Panc1 (cell line): ENCODE results near the gene TRIM56. TPM values are rescaled to one million over a fixed set of nuclear protein-coding genes. Genes with fewer than 3 reads are reported as not detected.

Experiments
- ATAC-seq: fragments of 200-7000 bp; cut with Tn5 transposase; 2 replicates; pipeline ENCODE4 v1.9.1; 2020; ENCODE audit warnings: mild to moderate bottlenecking, moderate library complexity
- BruUV-seq: library from RNA; stranded (reverse); fragments of 400-500 nt; replicated peaks from 2 replicates; lab custom pipeline; 2021; lab: Mats Ljungman, UMichigan
- CTCF ChIA-PET: fragments of 300-600 bp; sonication (Branson Sonifier 250); formaldehyde crosslinking; loops from one replicate; lab custom pipeline; 2022; ENCODE audit warnings: antibody characterized with exemption; lab: Charles Lee
- POLR2A ChIA-PET: fragments of 300-600 bp; sonication (Branson Sonifier 250); formaldehyde crosslinking; loops from one replicate; lab custom pipeline; 2022; ENCODE audit warnings: antibody characterized with exemption; lab: Charles Lee
- DNase-seq: peaks from one replicate; pipeline ENCODE4 v3.0.0-alpha.2; 2010; ENCODE audit warnings: low read depth, low spot score
- H3K27ac ChIP-seq: 2 replicates; pipeline ENCODE4 v1.5.1; 2011; ENCODE audit warnings: mild to moderate bottlenecking, low read length, inconsistent platforms
- H3K27me3 ChIP-seq: fragments of 200-500 bp; sonication (Bioruptor generic); 2 replicates; pipeline ENCODE4 v1.6.0; 2014; ENCODE audit warnings: low read length, inconsistent platforms; ENCODE audit not compliant: control insufficient read depth, insufficient read depth
- H3K36me3 ChIP-seq: fragments of 200-500 bp; sonication (Bioruptor generic); 2 replicates; pipeline ENCODE4 v1.5.1; 2014; ENCODE audit warnings: inconsistent platforms, mild to moderate bottlenecking, low read length, moderate library complexity; ENCODE audit not compliant: control insufficient read depth, insufficient read depth
- H3K4me1 ChIP-seq: 2 replicates; pipeline ENCODE4 v1.5.1; 2011; ENCODE audit warnings: inconsistent platforms, mild to moderate bottlenecking, low read length, moderate library complexity; ENCODE audit not compliant: control insufficient read depth, insufficient read depth
- H3K4me3 ChIP-seq, 2 experiments: 2 replicates each; pipeline ENCODE4 v1.5.1; 2011 to 2012; ENCODE audit warnings: low read depth in 2 of 2, low read length in 2 of 2, mild to moderate bottlenecking in 2 of 2, inconsistent platforms in 1 of 2, moderate library complexity in 1 of 2
- H3K9me3 ChIP-seq: fragments of 200-500 bp; sonication (Bioruptor generic); 2 replicates; pipeline ENCODE4 v1.5.1; 2014; ENCODE audit warnings: low read depth, mild to moderate bottlenecking, inconsistent platforms, low read length, moderate library complexity; ENCODE audit not compliant: control insufficient read depth, insufficient read depth
- POLR2AphosphoS5 ChIP-seq: IDR thresholded peaks from 2 replicates; pipeline ENCODE4 v1.6.1; 2012; ENCODE audit warnings: mild to moderate bottlenecking, low read depth, low read length, moderate library complexity
- SIN3A ChIP-seq: IDR thresholded peaks from 2 replicates; pipeline ENCODE4 v1.6.1; 2012; ENCODE audit warnings: low read depth, mild to moderate bottlenecking, low read length, moderate library complexity, borderline replicate concordance; ENCODE audit not compliant: insufficient read depth
- TCF7L2 ChIP-seq: IDR thresholded peaks from 2 replicates; pipeline ENCODE4 v1.6.1; 2011; ENCODE audit warnings: mild to moderate bottlenecking, low read depth, low read length, inconsistent platforms
- in situ Hi-C: cut with HindIII; loops from 2 replicates; pipeline ENCODE4 v1.10.0; 2016; ENCODE audit warnings: low sequenced_read_pairs, low pct_unique_long_range_greater_than_20kb
- intact Hi-C: fragments of 100-400 bp; cut with micrococcal nuclease; formaldehyde crosslinking; loops from one replicate; pipeline ENCODE4 v1.10.0; 2022; ENCODE audit not compliant: unreplicated experiment
- total RNA-seq: library from RNA; stranded (reverse); gene quantifications from one replicate; pipeline ENCODE4 v1.2.1, GENCODE V29; 2021; ENCODE audit not compliant: unreplicated experiment
- TF ChIP-seq, protein P1 (sequence below), 2 experiments: IDR thresholded peaks; 2 replicates each; pipeline ENCODE4 v1.6.1; 2011 to 2012; ENCODE audit warnings: low read depth in 2 of 2, control low read depth in 1 of 2, low read length in 1 of 2, mild to moderate bottlenecking in 1 of 2, moderate library complexity in 1 of 2; ENCODE audit not compliant: insufficient read depth in 1 of 2
- TF ChIP-seq, protein P2 (sequence below): fragments of 450-650 bp; IDR thresholded peaks from 2 replicates; pipeline ENCODE4 v1.5.1; 2017; ENCODE audit warnings: mild to moderate bottlenecking

The TRIM56 gene
- total RNA-seq, 1 experiment from 2014 or later, result 37.4 TPM

DNA sequence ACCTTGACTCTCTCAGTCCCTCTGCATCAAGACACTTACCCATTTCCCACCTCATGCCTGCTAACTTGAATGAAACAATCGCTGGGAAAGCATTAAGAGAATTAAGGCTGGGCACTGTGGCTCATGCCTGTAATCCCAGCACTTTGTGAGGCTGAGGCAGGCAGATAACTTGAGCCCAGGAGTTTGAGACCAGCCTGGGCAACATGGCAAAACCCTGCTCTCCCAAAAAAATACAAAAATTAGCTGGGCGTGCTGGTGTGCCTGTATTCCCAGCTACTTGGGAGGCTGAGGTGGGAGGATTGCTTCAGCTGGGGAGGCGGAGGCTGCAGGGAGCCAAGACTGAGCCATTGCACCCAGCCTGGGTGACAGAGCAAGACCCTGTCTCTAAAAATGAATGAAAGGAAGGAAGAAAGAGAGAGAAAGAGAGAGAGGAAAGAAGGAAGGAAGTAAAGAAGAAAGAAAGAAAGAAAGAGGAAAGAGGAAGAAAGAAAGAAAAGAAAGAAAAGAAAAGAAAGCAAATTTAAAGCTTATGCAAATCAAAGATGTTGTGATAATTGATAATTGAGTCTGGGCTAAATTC, 42.3 kb downstream of the TRIM56 start:
- no TSS peak for BruUV-seq
- TF ChIP-seq POLR2AphosphoS5 (no peak), SIN3A (no peak), TCF7L2 (no peak)
- TF ChIP-seq, protein P1, sequence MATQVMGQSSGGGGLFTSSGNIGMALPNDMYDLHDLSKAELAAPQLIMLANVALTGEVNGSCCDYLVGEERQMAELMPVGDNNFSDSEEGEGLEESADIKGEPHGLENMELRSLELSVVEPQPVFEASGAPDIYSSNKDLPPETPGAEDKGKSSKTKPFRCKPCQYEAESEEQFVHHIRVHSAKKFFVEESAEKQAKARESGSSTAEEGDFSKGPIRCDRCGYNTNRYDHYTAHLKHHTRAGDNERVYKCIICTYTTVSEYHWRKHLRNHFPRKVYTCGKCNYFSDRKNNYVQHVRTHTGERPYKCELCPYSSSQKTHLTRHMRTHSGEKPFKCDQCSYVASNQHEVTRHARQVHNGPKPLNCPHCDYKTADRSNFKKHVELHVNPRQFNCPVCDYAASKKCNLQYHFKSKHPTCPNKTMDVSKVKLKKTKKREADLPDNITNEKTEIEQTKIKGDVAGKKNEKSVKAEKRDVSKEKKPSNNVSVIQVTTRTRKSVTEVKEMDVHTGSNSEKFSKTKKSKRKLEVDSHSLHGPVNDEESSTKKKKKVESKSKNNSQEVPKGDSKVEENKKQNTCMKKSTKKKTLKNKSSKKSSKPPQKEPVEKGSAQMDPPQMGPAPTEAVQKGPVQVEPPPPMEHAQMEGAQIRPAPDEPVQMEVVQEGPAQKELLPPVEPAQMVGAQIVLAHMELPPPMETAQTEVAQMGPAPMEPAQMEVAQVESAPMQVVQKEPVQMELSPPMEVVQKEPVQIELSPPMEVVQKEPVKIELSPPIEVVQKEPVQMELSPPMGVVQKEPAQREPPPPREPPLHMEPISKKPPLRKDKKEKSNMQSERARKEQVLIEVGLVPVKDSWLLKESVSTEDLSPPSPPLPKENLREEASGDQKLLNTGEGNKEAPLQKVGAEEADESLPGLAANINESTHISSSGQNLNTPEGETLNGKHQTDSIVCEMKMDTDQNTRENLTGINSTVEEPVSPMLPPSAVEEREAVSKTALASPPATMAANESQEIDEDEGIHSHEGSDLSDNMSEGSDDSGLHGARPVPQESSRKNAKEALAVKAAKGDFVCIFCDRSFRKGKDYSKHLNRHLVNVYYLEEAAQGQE (IDR thresholded peaks at IDR 0.05; ENCODE audit: insufficient read depth in 1 of 2, low read depth in 2 of 2, low read length in 1 of 2), result no peak
- TF ChIP-seq, protein P2, sequence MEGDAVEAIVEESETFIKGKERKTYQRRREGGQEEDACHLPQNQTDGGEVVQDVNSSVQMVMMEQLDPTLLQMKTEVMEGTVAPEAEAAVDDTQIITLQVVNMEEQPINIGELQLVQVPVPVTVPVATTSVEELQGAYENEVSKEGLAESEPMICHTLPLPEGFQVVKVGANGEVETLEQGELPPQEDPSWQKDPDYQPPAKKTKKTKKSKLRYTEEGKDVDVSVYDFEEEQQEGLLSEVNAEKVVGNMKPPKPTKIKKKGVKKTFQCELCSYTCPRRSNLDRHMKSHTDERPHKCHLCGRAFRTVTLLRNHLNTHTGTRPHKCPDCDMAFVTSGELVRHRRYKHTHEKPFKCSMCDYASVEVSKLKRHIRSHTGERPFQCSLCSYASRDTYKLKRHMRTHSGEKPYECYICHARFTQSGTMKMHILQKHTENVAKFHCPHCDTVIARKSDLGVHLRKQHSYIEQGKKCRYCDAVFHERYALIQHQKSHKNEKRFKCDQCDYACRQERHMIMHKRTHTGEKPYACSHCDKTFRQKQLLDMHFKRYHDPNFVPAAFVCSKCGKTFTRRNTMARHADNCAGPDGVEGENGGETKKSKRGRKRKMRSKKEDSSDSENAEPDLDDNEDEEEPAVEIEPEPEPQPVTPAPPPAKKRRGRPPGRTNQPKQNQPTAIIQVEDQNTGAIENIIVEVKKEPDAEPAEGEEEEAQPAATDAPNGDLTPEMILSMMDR, result no peak
- H3K4me3 ChIP-seq, result peak overlapping the region; percentile 51 to 90
- no peaks in the 10 kb centered on the region for H3K9me3 ChIP-seq
- ATAC-seq (no peak), DNase-seq (no peak)
- peaks cover 56% of the 10 kb centered on the region for H3K4me1 ChIP-seq
- no peaks in the 10 kb centered on the region for H3K27me3 ChIP-seq
- intact Hi-C loops, result no loop called here
- in situ Hi-C loops, result no loop called here
- H3K27ac ChIP-seq, result peak overlapping the region; percentile 98
- POLR2A ChIA-PET, result interaction anchor here (0.6 to 1.8 kb wide), 3 partner anchors 8 to 296 kb away, joined by 9 to 13 read pairs (median 10); no protein-coding TSS in a partner anchor
- no peaks in the 10 kb centered on the region for H3K36me3 ChIP-seq
- CTCF ChIA-PET, result interaction anchor here (0.6 kb wide), 1 partner anchor 17 kb away, joined by 5 read pairs; no protein-coding TSS in a partner anchor

DNA sequence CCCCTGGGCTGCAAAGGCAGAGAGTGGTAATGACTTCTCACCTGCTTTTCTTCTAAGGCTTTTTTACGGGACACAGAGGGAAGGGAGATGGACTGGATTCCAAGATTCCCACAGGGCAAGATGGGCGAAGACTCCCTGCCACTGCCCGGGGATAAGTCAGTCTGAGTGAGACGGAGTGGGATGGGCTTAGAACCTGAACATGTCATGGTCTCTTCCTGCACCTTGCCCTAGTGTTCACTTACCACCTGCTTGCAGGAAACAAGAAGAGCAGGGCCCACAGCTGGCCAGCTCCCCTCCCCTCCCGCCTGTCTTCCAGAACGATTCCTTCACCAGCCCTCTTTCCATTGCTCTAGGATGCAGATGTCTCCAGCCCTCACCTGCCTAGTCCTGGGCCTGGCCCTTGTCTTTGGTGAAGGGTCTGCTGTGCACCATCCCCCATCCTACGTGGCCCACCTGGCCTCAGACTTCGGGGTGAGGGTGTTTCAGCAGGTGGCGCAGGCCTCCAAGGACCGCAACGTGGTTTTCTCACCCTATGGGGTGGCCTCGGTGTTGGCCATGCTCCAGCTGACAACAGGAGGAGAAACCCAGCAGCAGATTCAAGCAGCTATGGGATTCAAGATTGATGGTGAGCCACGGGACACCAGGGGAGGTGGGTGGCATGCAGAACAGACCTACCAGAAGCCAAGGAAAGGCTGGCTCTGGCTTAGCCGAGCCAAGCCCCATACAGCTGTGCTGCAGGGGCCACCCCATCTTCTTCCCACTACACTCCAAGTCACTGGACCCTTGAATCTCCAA, 43.0 kb downstream of the TRIM56 start:
- peak; percentile 3; the same call in 1 of the 2 replicates for ATAC-seq
- H3K4me3 ChIP-seq, result peak overlapping the region; percentile 51 to 90
- no peak for DNase-seq
- ChIA-PET CTCF (no interaction called here), POLR2A (interaction anchor here (0.6 to 1.8 kb wide), 3 partner anchors 9 to 295 kb away, joined by 9 to 13 read pairs (median 10); no protein-coding TSS in a partner anchor)
- intact Hi-C loops, result no loop called here
- no peaks in the 10 kb centered on the region for H3K9me3 ChIP-seq
- H3K27ac ChIP-seq, result peak overlapping the region; percentile 98
- TF ChIP-seq TCF7L2, result no peak
- TF ChIP-seq POLR2AphosphoS5, result peak; percentile 56
- TSS peak; percentile 85 for BruUV-seq
- peaks cover 50% of the 10 kb centered on the region for H3K4me1 ChIP-seq
- no peaks in the 10 kb centered on the region for H3K27me3 ChIP-seq
- in situ Hi-C loops, result no loop called here
- H3K36me3 ChIP-seq, result no peaks in the 10 kb centered on the region
